H9 (cell line): Measurements from ENCODE around the gene GPR171. TPM values are rescaled to one million over a fixed set of nuclear protein-coding genes. Genes with fewer than 3 reads are reported as not detected.

Experiments used
- DNase-seq: peaks from one replicate; pipeline ENCODE4 v3.0.0-alpha.2; 2017
- H2AFZ ChIP-seq: one replicate; pipeline ENCODE4 v1.6.1; 2013; ENCODE audit warnings: mild to moderate bottlenecking, low read length, control low read depth, moderate library complexity
- H2AK5ac ChIP-seq: 2 replicates; pipeline ENCODE4 v1.6.1; 2013; ENCODE audit warnings: low read length, control low read depth, mixed read lengths; ENCODE audit not compliant: insufficient read length
- H2BK120ac ChIP-seq: one replicate; pipeline ENCODE4 v1.6.1; 2013; ENCODE audit warnings: low read depth, mild to moderate bottlenecking, low read length, control low read depth, inconsistent platforms; ENCODE audit not compliant: poor library complexity, severe bottlenecking
- H2BK12ac ChIP-seq: 2 replicates; pipeline ENCODE4 v1.6.1; 2013; ENCODE audit warnings: low read length, control low read depth, mixed read lengths, low read depth; ENCODE audit not compliant: insufficient read length
- H2BK15ac ChIP-seq: 2 replicates; pipeline ENCODE4 v1.6.1; 2013; ENCODE audit warnings: low read depth, low read length, control low read depth
- H2BK20ac ChIP-seq: one replicate; pipeline ENCODE4 v1.6.1; 2013; ENCODE audit warnings: low read depth, mild to moderate bottlenecking, low read length, control low read depth, inconsistent platforms; ENCODE audit not compliant: poor library complexity, severe bottlenecking
- H2BK5ac ChIP-seq: 2 replicates; pipeline ENCODE4 v1.6.1; 2013; ENCODE audit warnings: low read length, control low read depth, mixed read lengths; ENCODE audit not compliant: insufficient read length
- H3K14ac ChIP-seq: 2 replicates; pipeline ENCODE4 v1.6.1; 2013; ENCODE audit warnings: low read length, control low read depth; ENCODE audit not compliant: insufficient read depth
- H3K18ac ChIP-seq: 2 replicates; pipeline ENCODE4 v1.6.1; 2013; ENCODE audit warnings: low read depth, mild to moderate bottlenecking, mixed read lengths, low read length, control low read depth; ENCODE audit not compliant: insufficient read length
- H3K23ac ChIP-seq: 2 replicates; pipeline ENCODE4 v1.6.1; 2013; ENCODE audit warnings: low read length, control low read depth, mixed read lengths, low read depth; ENCODE audit not compliant: insufficient read length
- H3K23me2 ChIP-seq: 2 replicates; pipeline ENCODE4 v1.6.1; 2013; ENCODE audit warnings: low read depth, mild to moderate bottlenecking, mixed read lengths, low read length, control low read depth; ENCODE audit not compliant: insufficient read length, poor library complexity, severe bottlenecking
- H3K27ac ChIP-seq: 2 replicates; pipeline ENCODE4 v1.5.1; 2013; ENCODE audit warnings: low read length, control low read depth, mixed read lengths, low read depth; ENCODE audit not compliant: insufficient read length
- H3K27me3 ChIP-seq: 2 replicates; pipeline ENCODE4 v1.6.1; 2013; ENCODE audit warnings: low read length, control low read depth, inconsistent platforms; ENCODE audit not compliant: insufficient read depth
- H3K4ac ChIP-seq: 2 replicates; pipeline ENCODE4 v1.6.1; 2013; ENCODE audit warnings: low read depth, mild to moderate bottlenecking, control low read depth, inconsistent platforms, low read length, moderate library complexity
- H3K4me1 ChIP-seq: 2 replicates; pipeline ENCODE4 v1.6.1; 2013; ENCODE audit warnings: low read length, control low read depth, inconsistent platforms; ENCODE audit not compliant: insufficient read depth
- H3K4me2 ChIP-seq: 2 replicates; pipeline ENCODE4 v1.6.1; 2013; ENCODE audit warnings: low read length, control low read depth, mixed read lengths; ENCODE audit not compliant: insufficient read length, insufficient read depth
- H3K56ac ChIP-seq: 2 replicates; pipeline ENCODE4 v1.6.1; 2013; ENCODE audit warnings: low read depth, mild to moderate bottlenecking, mixed read lengths, low read length, control low read depth; ENCODE audit not compliant: insufficient read length
- H3K79me1 ChIP-seq: 2 replicates; pipeline ENCODE4 v1.6.1; 2013; ENCODE audit warnings: low read depth, mild to moderate bottlenecking, moderate library complexity, low read length, control low read depth, inconsistent platforms; ENCODE audit not compliant: insufficient read depth, poor library complexity, severe bottlenecking
- H3K79me2 ChIP-seq: 2 replicates; pipeline ENCODE4 v1.6.1; 2013; ENCODE audit warnings: low read length, control low read depth, inconsistent platforms; ENCODE audit not compliant: insufficient read depth
- H3K9ac ChIP-seq: 2 replicates; pipeline ENCODE4 v1.6.1; 2013; ENCODE audit warnings: low read length, control low read depth, mixed read lengths; ENCODE audit not compliant: insufficient read length; ENCODE audit errors: extremely low read depth
- H3K9me3 ChIP-seq: one replicate; pipeline ENCODE4 v1.6.1; 2013; ENCODE audit warnings: low read depth, low read length, inconsistent platforms; ENCODE audit not compliant: control insufficient read depth
- H3T11ph ChIP-seq: one replicate; pipeline ENCODE4 v1.6.1; 2013; ENCODE audit warnings: mild to moderate bottlenecking, low read length, control low read depth, inconsistent platforms
- H4K20me1 ChIP-seq: one replicate; pipeline ENCODE4 v1.6.1; 2013; ENCODE audit not compliant: control insufficient read depth, insufficient read length, insufficient read depth
- H4K5ac ChIP-seq: 2 replicates; pipeline ENCODE4 v1.6.1; 2013; ENCODE audit warnings: low read depth, mild to moderate bottlenecking, mixed read lengths, low read length, control low read depth; ENCODE audit not compliant: insufficient read length
- H4K8ac ChIP-seq: replicated peaks from 2 replicates; pipeline ENCODE4 v1.6.1; 2013; ENCODE audit warnings: low read length, control low read depth, mixed read lengths, low read depth; ENCODE audit not compliant: insufficient read length
- H4K91ac ChIP-seq: 2 replicates; pipeline ENCODE4 v1.6.1; 2013; ENCODE audit warnings: low read depth, mild to moderate bottlenecking, moderate library complexity, mixed read lengths, low read length, control low read depth; ENCODE audit not compliant: insufficient read length
- H3K27ac Mint-ChIP-seq, 3 experiments: 2 replicates in 2 of 3; 3 replicates in 1 of 3; pipeline ENCODE4 v1.8.0; 2020 to 2021; ENCODE audit warnings: mixed read lengths in 3 of 3, mild to moderate bottlenecking in 1 of 3, moderate library complexity in 1 of 3
- H3K27me3 Mint-ChIP-seq: 2 replicates; pipeline ENCODE4 v1.8.0; 2021; ENCODE audit warnings: low read depth, mild to moderate bottlenecking, moderate library complexity, mixed read lengths
- H3K36me3 Mint-ChIP-seq, 3 experiments: 2 replicates in 2 of 3; 3 replicates in 1 of 3; pipeline ENCODE4 v1.8.0; 2020 to 2021; ENCODE audit warnings: low read depth in 3 of 3, mixed read lengths in 3 of 3; ENCODE audit not compliant: insufficient read depth in 1 of 3
- H3K4me1 Mint-ChIP-seq, 2 experiments: 2 replicates each; pipeline ENCODE4 v1.8.0; 2020; ENCODE audit warnings: mixed read lengths in 2 of 2
- H3K4me3 Mint-ChIP-seq, 2 experiments: 2 replicates in 1 of 2; 3 replicates in 1 of 2; pipeline ENCODE4 v1.8.0; 2020 to 2021; ENCODE audit warnings: mild to moderate bottlenecking in 2 of 2, mixed read lengths in 2 of 2, moderate library complexity in 1 of 2
- H3K9me3 Mint-ChIP-seq, 2 experiments: 2 replicates in 1 of 2; 3 replicates in 1 of 2; pipeline ENCODE4 v1.8.0; 2020; ENCODE audit warnings: mild to moderate bottlenecking in 2 of 2, mixed read lengths in 2 of 2, moderate library complexity in 1 of 2
- WGBS: extraction: QIAGEN DNeasy Blood & Tissue Kit; methylation state at CpG from one replicate; pipeline ENCODE4 v1.1.7; 2013; ENCODE audit warnings: missing lambda C conversion rate, low lambda C conversion rate, mixed read lengths; ENCODE audit not compliant: insufficient read length; ENCODE audit errors: extremely low coverage; 5-methylcytosine and 5-hydroxymethylcytosine counted together
- total RNA-seq: library from RNA; stranded (reverse); gene quantifications from 2 replicates; pipeline ENCODE4 v1.2.1, GENCODE V29; 2021
- TF ChIP-seq, protein P1 (sequence below): fragments of 200-600 bp; sonication (generic); conservative IDR thresholded peaks from 3 replicates; pipeline ENCODE4 v1.8.0; 2021; ENCODE audit warnings: antibody characterized with exemption, mild to moderate bottlenecking

GPR171 gene
- total RNA-seq, 1 experiment from 2014 or later, result not detected

DNA sequence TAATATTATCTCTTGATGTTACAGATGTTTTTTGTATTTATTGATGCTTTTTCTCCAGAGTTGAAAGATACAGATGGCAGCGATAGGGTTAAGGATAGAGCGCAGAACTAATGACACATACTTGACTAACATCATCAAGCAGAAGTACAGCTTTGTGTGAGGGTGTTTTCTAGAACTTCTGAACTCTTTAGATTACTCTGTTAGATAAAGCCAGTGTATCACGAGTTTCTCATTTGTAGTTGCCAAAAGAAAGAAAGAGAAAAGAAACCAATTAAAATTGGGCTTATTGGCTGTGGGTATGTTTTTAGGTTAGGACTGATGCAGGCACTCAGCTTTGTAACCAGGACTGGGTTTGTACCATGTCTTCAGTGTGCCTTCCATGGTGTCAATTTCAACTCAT lies 6.6 kb upstream of the GPR171 start:
- H3T11ph ChIP-seq, result no peak overlapping the region
- H3K4me2 ChIP-seq, result no peak overlapping the region
- Mint-ChIP-seq H3K27ac (no peak overlapping the region; a peak in 1 of 7 replicates), H3K9me3 (no peaks in the 10 kb centered on the region), H3K4me3 (no peak overlapping the region), H3K36me3 (no peaks in the 10 kb centered on the region), H3K4me1 (peaks cover 8 to 16% of the 10 kb centered on the region in 2 experiments), H3K27me3 (no peaks in the 10 kb centered on the region)
- H3K27me3 ChIP-seq, result no peaks in the 10 kb centered on the region
- H3K79me1 ChIP-seq, result no peaks in the 10 kb centered on the region
- H3K4ac ChIP-seq, result no peak overlapping the region
- H3K27ac ChIP-seq, result no peak overlapping the region
- H4K5ac ChIP-seq, result no peak overlapping the region
- H2BK120ac ChIP-seq, result no peak overlapping the region
- no peaks in the 10 kb centered on the region for H3K79me2 ChIP-seq
- no peak overlapping the region for H2BK15ac ChIP-seq
- H2BK12ac ChIP-seq, result no peak overlapping the region
- H4K91ac ChIP-seq, result no peak overlapping the region
- H2AFZ ChIP-seq, result no peak overlapping the region
- H3K9ac ChIP-seq, result no peak overlapping the region
- WGBS, result no CpG with 5 or more reads among the region's 3 CpGs
- H3K23ac ChIP-seq, result no peak overlapping the region
- TF ChIP-seq, protein P1, sequence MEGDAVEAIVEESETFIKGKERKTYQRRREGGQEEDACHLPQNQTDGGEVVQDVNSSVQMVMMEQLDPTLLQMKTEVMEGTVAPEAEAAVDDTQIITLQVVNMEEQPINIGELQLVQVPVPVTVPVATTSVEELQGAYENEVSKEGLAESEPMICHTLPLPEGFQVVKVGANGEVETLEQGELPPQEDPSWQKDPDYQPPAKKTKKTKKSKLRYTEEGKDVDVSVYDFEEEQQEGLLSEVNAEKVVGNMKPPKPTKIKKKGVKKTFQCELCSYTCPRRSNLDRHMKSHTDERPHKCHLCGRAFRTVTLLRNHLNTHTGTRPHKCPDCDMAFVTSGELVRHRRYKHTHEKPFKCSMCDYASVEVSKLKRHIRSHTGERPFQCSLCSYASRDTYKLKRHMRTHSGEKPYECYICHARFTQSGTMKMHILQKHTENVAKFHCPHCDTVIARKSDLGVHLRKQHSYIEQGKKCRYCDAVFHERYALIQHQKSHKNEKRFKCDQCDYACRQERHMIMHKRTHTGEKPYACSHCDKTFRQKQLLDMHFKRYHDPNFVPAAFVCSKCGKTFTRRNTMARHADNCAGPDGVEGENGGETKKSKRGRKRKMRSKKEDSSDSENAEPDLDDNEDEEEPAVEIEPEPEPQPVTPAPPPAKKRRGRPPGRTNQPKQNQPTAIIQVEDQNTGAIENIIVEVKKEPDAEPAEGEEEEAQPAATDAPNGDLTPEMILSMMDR, result no peak
- no peaks in the 10 kb centered on the region for H3K23me2 ChIP-seq
- no peaks in the 10 kb centered on the region; the same call in 1 of the 2 replicates for H3K4me1 ChIP-seq
- DNase-seq, result no peak
- no peak overlapping the region for H2BK20ac ChIP-seq
- H3K14ac ChIP-seq, result no peak overlapping the region
- no peaks in the 10 kb centered on the region for H3K9me3 ChIP-seq
- no peak overlapping the region for H3K56ac ChIP-seq
- no peaks in the 10 kb centered on the region for H4K20me1 ChIP-seq
- no peak overlapping the region for H2AK5ac ChIP-seq
- H4K8ac ChIP-seq, result no peak overlapping the region
- H2BK5ac ChIP-seq, result no peak overlapping the region
- no peak overlapping the region for H3K18ac ChIP-seq
